Coronary artery (tissue), 2 donors: ENCODE data around the gene HTRA3.
A peak's percentile ranks its signal among the peaks of the same experiment; 100 is the strongest.

Experiments
- DNase-seq: peaks from one replicate; pipeline ENCODE4 v3.0.0-alpha.2; 2017; ENCODE audit warnings: low spot score
- H3K27ac ChIP-seq, 2 donors: fragments of 200-600 bp; sonication (generic); one replicate each; pipeline ENCODE4 v1.5.1; 2016 to 2019
- H3K4me3 ChIP-seq: fragments of 200-600 bp; sonication (generic); 2 replicates; pipeline ENCODE4 v1.5.1; 2016; ENCODE audit warnings: mild to moderate bottlenecking, moderate library complexity
- CTCF ChIP-seq: fragments of 200-600 bp; sonication (generic); IDR thresholded peaks from one replicate; pipeline ENCODE4 v1.5.1; 2019; ENCODE audit warnings: antibody characterized with exemption

Gene HTRA3

DNA sequence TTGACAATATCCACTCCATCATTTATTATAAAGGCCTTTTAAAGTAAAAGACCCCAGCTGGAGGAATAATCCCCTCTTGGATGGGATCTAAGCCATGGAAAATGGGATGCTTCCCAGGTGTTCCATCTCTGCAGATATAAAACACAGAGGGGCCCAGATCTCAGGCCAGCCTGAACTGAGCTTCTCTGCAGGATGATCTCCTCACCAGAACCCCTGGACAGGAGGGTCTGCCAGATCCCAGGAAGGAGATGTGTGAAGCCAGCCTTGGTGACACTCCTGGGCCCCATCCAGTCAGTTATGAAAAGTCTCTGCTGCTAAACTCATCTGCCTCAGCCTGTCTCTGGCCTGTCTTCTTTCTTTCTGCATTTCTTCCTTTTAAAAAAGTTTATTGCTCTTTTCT, 56.7 kb downstream of the HTRA3 start:
- Histone ChIP-seq H3K27ac (no peak overlapping the region), H3K4me3 (no peak overlapping the region)
- no peak for TF ChIP-seq CTCF
- DNase-seq: no peak

DNA sequence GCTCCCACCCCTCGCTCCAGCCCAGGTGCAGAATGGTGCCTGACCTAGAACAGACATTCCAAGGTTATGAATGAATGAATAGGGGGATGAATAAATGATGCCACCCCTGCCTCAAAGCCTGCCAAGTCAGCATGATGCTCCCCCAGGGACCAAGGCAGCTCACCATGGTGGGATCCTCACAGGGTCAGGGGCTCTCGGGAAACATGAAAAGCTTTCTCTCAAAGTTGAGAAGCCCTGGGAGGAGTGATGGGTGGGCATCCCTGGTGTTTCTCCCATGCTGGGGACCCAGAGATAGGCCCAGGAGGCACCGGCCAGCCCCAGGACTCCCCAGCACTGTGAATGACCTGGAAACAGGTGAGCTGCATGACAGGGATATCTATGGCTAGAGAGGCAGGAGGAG, 58.9 kb downstream of the HTRA3 start:
- H3K4me3 ChIP-seq: no peak overlapping the region
- H3K27ac ChIP-seq: no peak overlapping the region
- TF ChIP-seq CTCF: no peak
- DNase-seq: no peak

- no peak for TF ChIP-seq CTCF
- H3K27ac ChIP-seq: no peak overlapping the region
- DNase-seq: no peak
- H3K4me3 ChIP-seq: no peak overlapping the region
Measured at GRCh38 chr4:8328866-8329559, 59.5 kb downstream of the HTRA3 start.

GRCh38 chr4:8329560-8329858, 60.0 kb downstream of the HTRA3 start:
- Histone ChIP-seq H3K4me3 (no peak overlapping the region), H3K27ac (no peak overlapping the region)
- DNase-seq: no peak
- no peak for TF ChIP-seq CTCF

DNA sequence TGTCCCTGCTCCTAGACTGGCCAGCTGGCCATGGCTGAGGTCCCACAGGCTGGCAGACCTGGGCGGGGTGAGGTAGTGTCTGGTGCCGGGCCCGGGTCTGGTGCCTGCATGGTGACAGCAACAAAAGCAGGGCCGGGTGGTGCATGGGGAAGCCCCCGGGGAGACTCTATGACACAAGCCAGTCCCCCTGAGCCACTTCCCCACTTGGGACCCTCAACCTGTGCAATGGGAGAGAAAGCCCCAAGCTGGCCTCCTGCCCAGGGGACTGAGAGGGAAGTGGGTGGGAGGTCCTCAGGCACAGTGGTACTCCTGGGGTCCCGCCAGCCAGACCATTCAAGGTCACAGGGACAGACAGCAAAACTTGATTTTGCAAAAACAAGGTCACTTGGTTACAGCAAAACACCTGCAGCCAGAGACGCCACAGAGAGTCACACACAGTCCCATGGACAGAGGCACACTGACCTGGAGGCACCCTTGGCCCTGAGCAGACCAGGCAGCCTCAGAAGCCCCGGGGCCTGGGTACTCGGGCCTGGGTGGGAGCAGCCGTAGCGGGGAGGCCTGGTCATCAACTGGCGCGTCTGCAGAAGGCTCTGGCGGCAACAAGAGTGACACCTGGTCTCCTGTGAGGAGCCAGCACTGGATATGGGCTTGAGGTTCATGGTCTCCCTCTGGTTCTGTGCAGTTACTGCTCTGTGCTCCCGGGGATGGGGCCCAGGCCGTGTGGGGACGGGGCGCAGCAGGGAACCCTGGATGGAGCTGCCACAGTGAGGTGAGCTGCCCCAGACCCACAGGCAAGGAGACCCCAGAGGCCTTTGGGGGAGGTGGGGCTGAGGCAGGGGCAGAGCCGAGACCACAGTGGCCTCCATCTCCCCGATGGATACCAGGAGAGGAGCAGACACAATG, 60.6 kb downstream of the HTRA3 start:
- no peak for DNase-seq
- Histone ChIP-seq H3K4me3 (no peak overlapping the region), H3K27ac (no peak overlapping the region)
- TF ChIP-seq CTCF: no peak

DNA sequence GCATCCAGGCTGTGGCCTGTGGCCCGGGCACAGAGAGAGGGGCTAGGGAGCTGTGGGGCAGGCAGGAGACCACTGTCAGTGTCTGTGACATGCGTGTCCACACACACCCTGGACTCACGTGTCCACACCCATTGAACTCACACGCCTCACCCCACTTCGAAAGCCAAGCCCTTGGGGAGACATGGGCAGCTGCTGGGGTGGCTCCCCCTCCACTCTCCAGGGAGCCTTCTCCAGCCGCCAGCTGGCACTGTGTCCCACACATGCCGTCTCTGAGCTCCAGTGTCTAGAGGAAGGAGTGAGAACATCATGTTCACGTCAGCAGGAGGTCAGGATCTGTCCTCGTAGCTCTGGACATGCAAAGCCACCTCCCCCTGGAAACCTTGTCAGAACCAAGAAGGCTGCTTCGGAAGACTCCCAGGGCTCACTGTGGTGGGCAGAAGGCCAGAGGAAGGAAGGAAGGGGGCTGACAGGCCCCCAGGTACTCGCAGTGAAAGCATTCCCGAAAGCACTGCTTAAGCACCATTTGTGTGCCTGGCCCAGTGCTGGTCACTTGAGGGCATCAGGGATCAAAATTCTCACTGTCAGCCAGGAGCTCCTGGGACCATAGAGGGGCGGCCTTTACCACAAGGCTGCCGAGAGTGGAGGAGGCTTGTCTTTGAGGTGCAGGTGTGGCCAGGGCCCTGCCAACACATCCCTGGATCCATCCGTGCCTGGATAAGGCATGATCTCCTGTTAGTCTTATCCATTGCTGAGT, 61.4 kb downstream of the HTRA3 start:
- peak; percentile 74 for DNase-seq
- TF ChIP-seq CTCF: no peak

More for the DNA sequence above, 61.4 kb downstream of the HTRA3 start:
- H3K27ac ChIP-seq: no peak overlapping the region
- H3K4me3 ChIP-seq: no peak overlapping the region
